SH-SY5Y (cell line): ENCODE results near the gene LRRC2.

Source experiments
- GATA2 ChIP-seq: IDR thresholded peaks from 2 replicates; pipeline ENCODE4 v1.6.1; 2011; ENCODE audit warnings: mild to moderate bottlenecking, low read depth, low read length
- GATA3 ChIP-seq: IDR thresholded peaks from 2 replicates; pipeline ENCODE4 v1.6.1; 2011; ENCODE audit warnings: low read depth, mild to moderate bottlenecking, low read length, moderate library complexity

- TF ChIP-seq GATA2 (no peak), GATA3 (no peak)
These were observed 8.9 kb upstream of the LRRC2 start for GRCh38 chr3:46574881-46575576.
